Measurements from ENCODE around the gene YPEL3. TPM values are rescaled to one million over a fixed set of nuclear protein-coding genes. Genes with fewer than 3 reads are reported as not detected.

Gene YPEL3
- total and polyA plus RNA-seq, 2 of the 8 experiments (the other 6 are each of a cell fraction or from before 2014, with no cell fraction given) = 40.3 to 53.3 TPM

DNA sequence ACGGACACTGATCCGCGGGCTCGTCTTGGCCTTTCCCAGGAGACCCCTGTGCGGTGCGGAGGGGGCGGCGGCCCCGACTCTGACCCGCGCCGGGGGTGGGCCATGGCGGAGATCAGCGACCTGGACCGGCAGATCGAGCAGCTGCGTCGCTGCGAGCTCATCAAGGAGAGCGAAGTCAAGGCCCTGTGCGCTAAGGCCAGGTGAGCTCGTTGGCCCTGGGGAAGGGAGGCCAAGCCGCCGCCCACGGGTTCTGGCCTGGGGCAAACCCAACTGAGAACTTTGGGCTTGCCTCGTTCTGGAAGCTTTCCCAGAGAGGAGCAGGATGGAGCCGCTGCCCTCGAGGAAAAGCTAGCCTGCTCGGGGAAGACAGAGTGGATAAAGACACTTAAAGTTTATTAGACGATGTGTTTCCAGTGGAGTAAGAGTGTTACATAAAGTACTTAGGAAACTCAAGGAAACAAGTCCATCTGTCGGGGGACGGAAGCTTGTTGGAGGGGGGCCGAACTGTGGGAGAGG lies 19.7 kb downstream of the YPEL3 start (continued):
- TF ChIP-seq, protein P1, sequence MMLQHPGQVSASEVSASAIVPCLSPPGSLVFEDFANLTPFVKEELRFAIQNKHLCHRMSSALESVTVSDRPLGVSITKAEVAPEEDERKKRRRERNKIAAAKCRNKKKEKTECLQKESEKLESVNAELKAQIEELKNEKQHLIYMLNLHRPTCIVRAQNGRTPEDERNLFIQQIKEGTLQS (IDR thresholded peaks at IDR 0.05; ENCODE audit: insufficient read depth, low read depth, low read length) = no peak
- no peak for TF ChIP-seq TEAD4 (IDR thresholded peaks at IDR 0.05; ENCODE audit: low read depth, low read length)
- TF ChIP-seq JUND (IDR thresholded peaks at IDR 0.05; ENCODE audit: low read length) = no peak
- no peak for TF ChIP-seq CHD2 (IDR thresholded peaks at IDR 0.05; ENCODE audit: low read length)
- TF ChIP-seq FOSL1 (IDR thresholded peaks at IDR 0.05; ENCODE audit: insufficient read depth, low read depth, low read length) = no peak
